Smooth muscle cell (in vitro differentiated cells): ENCODE measurements around the gene YIPF6. TPM values are rescaled to one million over a fixed set of nuclear protein-coding genes. Genes with fewer than 3 reads are reported as not detected.
"Not testable (repeated sequence)": the region's sequence is repeated elsewhere in the genome, so short reads cannot be mapped to it uniquely, and the experiment has no call there.

ENCODE experiments used
- DNase-seq: peaks from one replicate; lab custom pipeline; 2025; ENCODE audit not compliant: unreplicated experiment; lab: John Stamatoyannopoulos, UW
- H2AFZ ChIP-seq: fragments of 200-600 bp; sonication (generic); 2 replicates; pipeline ENCODE4 v1.6.0; 2016; ENCODE audit warnings: antibody characterized with exemption, low read depth, mild to moderate bottlenecking
- H3F3A ChIP-seq: fragments of 200-600 bp; sonication (generic); 2 replicates; pipeline ENCODE4 v1.6.0; 2017; ENCODE audit warnings: antibody characterized with exemption, low read depth
- H3K27ac ChIP-seq: fragments of 200-600 bp; sonication (generic); 2 replicates; pipeline ENCODE4 v1.5.1; 2016; ENCODE audit warnings: low read depth, mild to moderate bottlenecking
- H3K27me3 ChIP-seq: fragments of 200-600 bp; sonication (generic); 2 replicates; pipeline ENCODE4 v1.6.1; 2016; ENCODE audit warnings: low read depth, mild to moderate bottlenecking
- H3K36me3 ChIP-seq: fragments of 200-600 bp; sonication (generic); 2 replicates; pipeline ENCODE4 v1.5.1; 2016; ENCODE audit warnings: low read depth
- H3K4me1 ChIP-seq: fragments of 200-600 bp; sonication (generic); 2 replicates; pipeline ENCODE4 v1.5.1; 2016; ENCODE audit warnings: low read depth
- H3K4me2 ChIP-seq: fragments of 200-600 bp; sonication (generic); 2 replicates; pipeline ENCODE4 v1.6.0; 2016; ENCODE audit warnings: mild to moderate bottlenecking
- H3K4me3 ChIP-seq: fragments of 200-600 bp; sonication (generic); 2 replicates; pipeline ENCODE4 v1.5.1; 2016; ENCODE audit warnings: mild to moderate bottlenecking
- H3K79me2 ChIP-seq: fragments of 200-600 bp; sonication (generic); 2 replicates; pipeline ENCODE4 v1.6.0; 2016; ENCODE audit warnings: low read depth, mild to moderate bottlenecking
- H3K9ac ChIP-seq: fragments of 200-600 bp; sonication (generic); 2 replicates; pipeline ENCODE4 v1.6.0; 2016; ENCODE audit warnings: low read depth
- H3K9me3 ChIP-seq: fragments of 200-600 bp; sonication (generic); replicated peaks from 2 replicates; pipeline ENCODE4 v1.5.1; 2016; ENCODE audit warnings: low read depth
- H4K20me1 ChIP-seq: fragments of 200-600 bp; sonication (generic); 2 replicates; pipeline ENCODE4 v1.6.0; 2016; ENCODE audit warnings: low read depth
- WGBS: methylation state at CpG from one replicate; pipeline ENCODE4 v1.1.7; 2016; ENCODE audit warnings: low lambda C conversion rate; 5-methylcytosine and 5-hydroxymethylcytosine counted together
- polyA plus RNA-seq: library from polyadenylated mRNA; unstranded; fragments of >200 nt; fragmentation: Nextera tagmentation; extraction: Ambion mirVana; gene quantifications from 2 replicates; pipeline ENCODE4 v1.2.1, GENCODE V29; 2016
- total RNA-seq: library from RNA; depleted of rRNA; stranded (reverse); fragments of >200 nt; gene quantifications from 2 replicates; pipeline ENCODE4 v1.2.3, GENCODE V29; 2014
- TF ChIP-seq, protein P1 (sequence below): fragments of 200-600 bp; sonication (generic); IDR thresholded peaks from 2 replicates; pipeline ENCODE4 v1.5.1; 2017; ENCODE audit warnings: borderline replicate concordance, mild to moderate bottlenecking, antibody characterized with exemption; ENCODE audit not compliant: insufficient read depth, poor library complexity, severe bottlenecking

Gene YIPF6
- total and polyA plus RNA-seq, 2 experiments from 2014 or later = 32.6 to 36.0 TPM

DNA sequence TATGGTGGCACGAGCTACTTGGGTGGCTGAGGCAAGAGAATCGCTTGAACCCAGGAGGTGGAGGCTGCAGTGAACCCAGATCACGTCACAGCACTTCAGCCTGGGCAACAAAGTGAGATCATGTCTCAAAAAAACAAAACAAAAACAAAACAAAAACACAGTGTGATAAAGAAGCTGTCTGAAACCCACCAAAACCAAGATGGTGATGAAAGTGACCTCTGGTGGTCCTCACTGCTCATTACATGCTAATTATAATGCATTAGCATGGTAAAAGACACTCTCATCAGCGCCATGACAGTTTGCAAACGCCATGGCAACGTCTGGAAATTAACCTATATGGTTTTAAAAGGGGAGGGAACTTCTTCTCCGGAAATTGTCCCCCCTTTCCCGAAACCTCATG is 36.2 kb upstream of the YIPF6 start:
- WGBS = 41% methylated on average over 8 of the region's 8 CpGs
- H3K27ac ChIP-seq = no peak overlapping the region
- no peaks in the 10 kb centered on the region for H3K27me3 ChIP-seq

DNA sequence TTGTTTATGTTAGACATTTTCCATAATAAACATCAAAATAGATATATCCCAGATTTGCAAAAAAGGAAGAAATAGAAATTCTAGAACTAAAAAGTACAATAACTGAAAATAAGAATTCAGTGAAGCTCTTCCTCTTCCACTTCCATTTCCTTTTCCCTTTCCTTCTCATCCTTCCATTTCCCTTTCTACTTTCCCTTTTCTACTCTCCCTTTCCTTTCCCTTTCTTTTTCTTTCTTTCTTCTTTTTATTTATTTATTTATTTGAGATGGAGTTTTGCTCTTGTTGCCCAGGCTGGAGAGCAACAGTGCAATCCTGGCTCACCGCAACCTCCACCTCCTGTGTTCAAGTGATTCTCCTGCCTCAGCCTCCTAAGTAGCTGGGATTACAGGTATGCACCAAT is 35.0 kb upstream of the YIPF6 start:
- Histone ChIP-seq H3K4me3 (no peak overlapping the region), H3K27me3 (no peaks in the 10 kb centered on the region), H2AFZ (no peak overlapping the region), H3K36me3 (no peaks in the 10 kb centered on the region), H3K9ac (no peak overlapping the region), H3F3A (no peaks in the 10 kb centered on the region), H3K4me1 (no peaks in the 10 kb centered on the region), H4K20me1 (no peaks in the 10 kb centered on the region), H3K4me2 (no peak overlapping the region), H3K27ac (no peak overlapping the region), H3K79me2 (no peaks in the 10 kb centered on the region), H3K9me3 (no peaks in the 10 kb centered on the region)
- TF ChIP-seq, protein P1, sequence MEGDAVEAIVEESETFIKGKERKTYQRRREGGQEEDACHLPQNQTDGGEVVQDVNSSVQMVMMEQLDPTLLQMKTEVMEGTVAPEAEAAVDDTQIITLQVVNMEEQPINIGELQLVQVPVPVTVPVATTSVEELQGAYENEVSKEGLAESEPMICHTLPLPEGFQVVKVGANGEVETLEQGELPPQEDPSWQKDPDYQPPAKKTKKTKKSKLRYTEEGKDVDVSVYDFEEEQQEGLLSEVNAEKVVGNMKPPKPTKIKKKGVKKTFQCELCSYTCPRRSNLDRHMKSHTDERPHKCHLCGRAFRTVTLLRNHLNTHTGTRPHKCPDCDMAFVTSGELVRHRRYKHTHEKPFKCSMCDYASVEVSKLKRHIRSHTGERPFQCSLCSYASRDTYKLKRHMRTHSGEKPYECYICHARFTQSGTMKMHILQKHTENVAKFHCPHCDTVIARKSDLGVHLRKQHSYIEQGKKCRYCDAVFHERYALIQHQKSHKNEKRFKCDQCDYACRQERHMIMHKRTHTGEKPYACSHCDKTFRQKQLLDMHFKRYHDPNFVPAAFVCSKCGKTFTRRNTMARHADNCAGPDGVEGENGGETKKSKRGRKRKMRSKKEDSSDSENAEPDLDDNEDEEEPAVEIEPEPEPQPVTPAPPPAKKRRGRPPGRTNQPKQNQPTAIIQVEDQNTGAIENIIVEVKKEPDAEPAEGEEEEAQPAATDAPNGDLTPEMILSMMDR = no peak
- 95% methylated on average over 1 of the region's 1 CpG for WGBS
- no peak for DNase-seq

More for the DNA sequence above, 36.2 kb upstream of the YIPF6 start:
- TF ChIP-seq, protein P1 = peak; percentile 46
- H3K4me1 ChIP-seq = no peaks in the 10 kb centered on the region
- no peak overlapping the region for H3K9ac ChIP-seq
- no peak overlapping the region for H3K4me2 ChIP-seq
- H3K4me3 ChIP-seq = no peak overlapping the region
- no peaks in the 10 kb centered on the region for H3K9me3 ChIP-seq
- DNase-seq = no peak
- no peaks in the 10 kb centered on the region for H3F3A ChIP-seq
- peak overlapping the region; percentile 66 for H2AFZ ChIP-seq
- H3K79me2 ChIP-seq = no peaks in the 10 kb centered on the region
- no peaks in the 10 kb centered on the region for H4K20me1 ChIP-seq
- no peaks in the 10 kb centered on the region for H3K36me3 ChIP-seq

DNA sequence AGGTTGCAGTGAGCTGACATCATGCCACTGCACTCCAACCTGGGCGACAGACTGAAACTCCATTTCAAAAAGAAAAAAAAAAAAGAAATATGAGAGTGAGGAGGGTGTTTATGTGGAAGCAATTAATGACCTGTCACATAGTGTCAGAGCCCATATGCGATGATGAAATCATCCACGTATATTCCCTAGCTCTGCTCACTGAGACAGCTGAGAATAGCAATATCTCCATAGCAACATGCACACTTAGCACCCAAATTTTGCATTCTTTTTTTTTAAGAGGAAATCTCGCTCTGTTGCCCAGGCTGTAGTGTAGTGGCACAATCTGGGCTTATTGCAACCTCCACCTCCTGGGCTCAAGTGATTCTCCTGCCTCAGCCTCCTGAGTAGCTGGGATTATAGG is 34.1 kb upstream of the YIPF6 start:
- no peak overlapping the region for H2AFZ ChIP-seq
- H3K27me3 ChIP-seq = no peaks in the 10 kb centered on the region
- H3K9ac ChIP-seq = no peak overlapping the region
- no peaks in the 10 kb centered on the region for H3K36me3 ChIP-seq
- whole genome bisulfite sequencing = 84% methylated on average over 4 of the region's 4 CpGs
- no peaks in the 10 kb centered on the region for H3K4me1 ChIP-seq
- no peaks in the 10 kb centered on the region for H3K79me2 ChIP-seq
- no peaks in the 10 kb centered on the region for H4K20me1 ChIP-seq
- no peak for DNase-seq
- TF ChIP-seq, protein P1 = no peak
- H3K4me3 ChIP-seq = no peak overlapping the region
- H3K9me3 ChIP-seq = no peaks in the 10 kb centered on the region
- no peak overlapping the region for H3K27ac ChIP-seq
- H3F3A ChIP-seq = no peaks in the 10 kb centered on the region
- no peak overlapping the region for H3K4me2 ChIP-seq

DNA sequence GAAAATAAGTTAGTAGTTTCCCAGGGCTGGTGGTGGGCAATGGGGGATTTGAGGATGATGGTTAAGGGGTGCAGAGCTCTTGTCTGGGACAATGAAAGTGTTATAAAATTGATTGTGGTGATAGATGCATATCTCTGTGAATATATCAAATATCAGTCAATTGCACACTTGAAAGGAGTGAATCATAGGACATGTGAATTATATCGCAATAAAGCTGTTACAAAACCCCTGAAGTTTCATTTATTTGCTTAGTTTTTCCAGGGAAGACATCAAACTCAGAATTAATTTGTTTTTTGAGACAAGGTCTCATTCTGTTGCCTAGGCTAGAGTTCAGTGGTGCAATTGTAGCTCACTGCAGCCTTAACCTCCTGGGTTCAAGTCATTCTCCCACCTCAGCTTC is 17.9 kb upstream of the YIPF6 start:
- TF ChIP-seq, protein P1 = no peak
- H3K4me2 ChIP-seq = no peak overlapping the region
- WGBS = 86% methylated on average over 1 of the region's 1 CpG

DNA sequence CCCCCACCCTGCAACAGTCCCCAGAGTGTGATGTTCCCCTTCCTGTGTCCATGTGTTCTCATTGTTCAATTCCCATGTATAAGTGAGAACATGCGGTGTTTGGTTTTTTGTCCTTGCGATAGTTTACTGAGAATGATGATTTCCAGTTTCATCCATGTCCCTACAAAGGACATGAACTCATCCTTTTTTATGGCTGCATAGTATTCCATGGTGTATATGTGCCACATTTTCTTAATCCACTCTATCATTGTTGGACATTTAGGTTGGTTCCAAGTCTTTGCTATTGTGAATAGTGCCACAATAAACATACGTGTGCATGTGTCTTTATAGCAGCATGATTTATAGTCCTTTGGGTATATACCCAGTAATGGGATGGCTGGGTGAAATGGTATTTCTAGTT is 12.7 kb upstream of the YIPF6 start:
- H3K9ac ChIP-seq = not testable (repeated sequence)

More for the DNA sequence above, 17.9 kb upstream of the YIPF6 start:
- no peaks in the 10 kb centered on the region for H3K36me3 ChIP-seq
- no peak overlapping the region for H3K27ac ChIP-seq
- H2AFZ ChIP-seq = no peak overlapping the region
- H3K79me2 ChIP-seq = no peaks in the 10 kb centered on the region
- no peak overlapping the region for H3K9ac ChIP-seq
- H3K9me3 ChIP-seq = no peaks in the 10 kb centered on the region
- no peaks in the 10 kb centered on the region for H3F3A ChIP-seq
- H4K20me1 ChIP-seq = no peaks in the 10 kb centered on the region
- DNase-seq = no peak
- no peak overlapping the region for H3K4me3 ChIP-seq
- H3K27me3 ChIP-seq = no peaks in the 10 kb centered on the region
- H3K4me1 ChIP-seq = no peaks in the 10 kb centered on the region

More for the DNA sequence above, 12.7 kb upstream of the YIPF6 start:
- not testable (repeated sequence) for H3K27me3 ChIP-seq, H3F3A ChIP-seq, H2AFZ ChIP-seq, H3K4me2 ChIP-seq, H3K79me2 ChIP-seq, H3K4me1 ChIP-seq, DNase-seq, H3K4me3 ChIP-seq, H3K9me3 ChIP-seq, H4K20me1 ChIP-seq, H3K36me3 ChIP-seq, H3K27ac ChIP-seq
- 98% methylated on average over 3 of the region's 3 CpGs for WGBS
